NCI-H748 treated with DMSO at 0.1 percent for 48 hours (cell line): ENCODE measurements around the gene CNST.
"Not testable (repeated sequence)": the region's sequence is repeated elsewhere in the genome, so short reads cannot be mapped to it uniquely, and the experiment has no call there.

Experiments used
- DNase-seq: peaks from one replicate; lab custom pipeline; 2025; lab: John Stamatoyannopoulos, UW

CNST gene

DNA sequence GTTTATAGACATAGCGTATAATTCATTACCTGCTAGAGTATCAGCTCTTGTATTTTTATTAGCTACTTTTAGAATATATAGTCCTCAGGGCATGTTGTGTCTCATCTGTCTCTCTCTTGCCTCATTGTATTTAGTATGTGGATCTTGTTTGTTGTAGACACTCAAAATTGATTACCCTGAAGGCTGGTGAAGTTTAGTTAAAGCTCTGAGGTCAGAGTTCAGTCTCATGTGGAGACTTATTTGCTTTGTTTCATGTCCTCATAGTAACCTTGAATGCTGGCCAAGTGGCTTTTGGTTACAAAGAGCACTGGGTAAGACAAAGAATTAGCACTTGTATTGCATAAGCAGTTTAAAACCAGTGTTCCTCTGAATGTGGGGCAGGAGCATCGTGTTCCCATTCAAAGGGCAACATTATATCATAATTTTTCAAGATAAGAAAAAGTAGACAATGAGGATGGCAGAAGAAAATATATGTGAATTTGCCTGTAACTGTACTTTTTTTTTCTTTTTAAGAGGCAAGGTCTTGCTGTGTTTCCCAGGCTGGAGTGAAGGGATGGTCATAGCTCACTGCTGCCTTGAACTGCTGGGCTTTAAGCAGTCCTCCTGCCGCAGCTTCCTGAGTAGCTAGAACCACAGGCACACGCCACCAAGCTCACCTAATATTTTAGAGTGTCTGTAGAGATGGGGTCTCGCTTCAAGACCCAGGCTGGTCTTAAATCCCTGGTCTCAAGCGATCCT lies 17.4 kb downstream of the CNST start:
- DNase-seq = peak; percentile 43

DNA sequence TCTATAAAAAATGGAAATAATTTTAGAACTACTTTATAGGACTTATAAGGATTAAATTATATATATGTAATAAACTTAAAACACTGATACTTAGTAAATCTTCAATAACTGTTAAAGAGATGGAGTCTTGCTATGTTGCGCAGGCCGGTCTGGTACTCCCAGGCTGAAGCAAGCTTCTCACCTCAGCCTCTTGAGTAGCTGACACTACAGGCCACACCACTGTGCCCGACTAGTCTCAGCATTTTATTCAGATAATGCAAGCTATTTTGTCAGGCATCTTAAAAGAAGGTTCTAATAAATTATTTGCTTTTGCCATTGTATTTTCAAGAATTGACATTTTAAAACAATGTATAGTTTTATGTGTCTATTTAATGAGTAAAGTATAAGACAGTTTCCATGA lies 20.8 kb downstream of the CNST start:
- DNase-seq = no peak

DNA sequence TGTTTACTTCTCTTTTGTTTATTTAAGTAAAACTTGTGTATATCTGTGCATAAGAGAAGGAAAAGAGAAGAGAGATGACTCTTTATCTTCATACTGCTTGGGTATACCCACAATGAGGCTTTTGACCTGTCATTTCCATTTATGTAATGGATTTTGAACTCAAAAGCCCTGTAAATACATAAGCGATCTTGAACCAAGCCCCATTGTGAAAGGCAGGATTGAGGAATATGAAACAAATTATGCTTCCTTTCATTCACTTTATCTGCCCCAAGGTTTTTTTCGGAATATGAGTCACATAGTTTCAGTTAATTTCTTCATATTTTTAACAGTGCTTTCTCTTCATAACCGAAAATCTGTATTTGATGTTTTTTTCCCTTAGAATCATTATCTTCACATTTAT lies 21.4 kb downstream of the CNST start:
- DNase-seq = no peak

DNA sequence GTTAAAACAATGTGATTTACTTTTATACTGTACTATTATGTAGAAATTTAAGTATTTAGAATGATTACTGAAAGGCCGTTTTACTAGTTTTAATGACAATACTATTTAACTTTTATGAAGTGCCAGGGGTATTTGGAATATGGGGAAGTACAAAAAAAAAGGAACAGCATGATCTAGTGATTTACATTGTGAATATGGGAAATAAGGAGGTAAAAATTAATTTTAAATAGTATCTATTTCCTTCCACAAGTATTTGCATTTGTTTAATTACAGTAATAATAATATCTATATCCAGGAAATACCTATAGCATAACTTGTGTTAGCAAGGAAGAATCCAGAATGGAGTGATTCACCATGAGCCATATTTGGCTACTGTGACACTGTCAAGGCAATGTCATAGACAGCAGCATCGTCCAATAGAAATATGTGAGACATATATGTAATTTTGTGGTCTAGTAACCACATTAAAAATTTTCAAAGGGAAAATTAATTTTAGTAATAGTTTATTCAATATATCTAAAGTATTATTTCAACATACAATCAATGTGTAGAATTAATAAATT lies 22.0 kb downstream of the CNST start:
- DNase-seq = no peak

DNA sequence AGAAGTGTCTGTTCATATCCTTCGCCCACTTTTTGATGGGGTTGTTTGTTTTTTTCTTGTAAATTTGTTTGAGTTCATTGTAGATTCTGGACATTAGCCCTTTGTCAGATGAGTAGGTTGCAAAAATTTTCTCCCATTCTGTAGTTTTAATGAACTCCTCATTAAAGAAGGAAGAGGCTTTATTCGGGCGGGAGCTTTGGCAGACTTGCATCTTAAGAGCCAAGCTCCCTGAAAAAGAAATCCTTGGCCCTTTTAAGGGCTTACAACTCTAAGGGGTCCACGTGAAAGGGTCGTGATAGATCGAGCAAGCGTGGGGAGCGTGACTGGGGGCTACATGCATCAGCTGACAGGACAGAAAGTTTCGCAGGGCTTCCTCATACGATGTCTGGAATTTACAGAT lies 23.7 kb downstream of the CNST start:
- DNase-seq = not testable (repeated sequence)

DNA sequence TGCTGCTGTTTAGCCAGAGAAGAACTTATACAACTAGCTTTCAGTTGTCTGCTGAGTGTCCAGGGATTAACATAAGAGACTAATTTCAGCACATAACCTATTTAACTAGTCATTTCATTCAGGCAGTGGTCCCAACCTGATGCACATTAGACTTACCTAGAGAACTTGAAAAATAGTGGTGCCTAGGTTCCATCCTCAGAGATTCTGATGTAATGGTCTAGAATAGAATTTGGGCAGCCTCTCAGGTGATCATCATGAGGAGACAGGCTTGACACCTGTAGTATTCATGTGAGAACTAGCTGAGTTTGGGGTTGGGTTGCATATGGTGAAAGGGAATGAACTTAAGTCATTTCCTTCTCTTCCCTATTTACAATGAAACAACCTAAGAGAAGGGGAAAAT lies 24.8 kb downstream of the CNST start:
- DNase-seq = no peak

DNA sequence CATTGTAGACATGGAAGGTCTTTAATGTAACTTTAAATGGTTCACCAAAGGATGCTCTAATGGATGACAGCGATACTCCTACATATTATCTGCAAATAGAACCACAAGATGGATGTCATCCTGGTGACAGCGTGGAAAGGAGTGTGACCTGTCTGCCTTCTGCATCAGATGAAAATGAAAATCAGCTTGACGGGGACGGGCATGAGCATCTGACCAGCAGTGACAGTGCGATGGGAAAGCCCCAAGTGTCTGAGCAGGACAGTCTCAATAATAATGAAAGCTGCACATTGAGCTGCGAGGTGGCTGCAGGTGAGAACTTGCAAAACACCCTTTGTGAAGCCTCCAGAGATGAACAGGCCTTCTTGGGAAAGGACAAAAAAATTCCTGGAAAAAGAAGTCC lies 25.2 kb downstream of the CNST start:
- no peak for DNase-seq

DNA sequence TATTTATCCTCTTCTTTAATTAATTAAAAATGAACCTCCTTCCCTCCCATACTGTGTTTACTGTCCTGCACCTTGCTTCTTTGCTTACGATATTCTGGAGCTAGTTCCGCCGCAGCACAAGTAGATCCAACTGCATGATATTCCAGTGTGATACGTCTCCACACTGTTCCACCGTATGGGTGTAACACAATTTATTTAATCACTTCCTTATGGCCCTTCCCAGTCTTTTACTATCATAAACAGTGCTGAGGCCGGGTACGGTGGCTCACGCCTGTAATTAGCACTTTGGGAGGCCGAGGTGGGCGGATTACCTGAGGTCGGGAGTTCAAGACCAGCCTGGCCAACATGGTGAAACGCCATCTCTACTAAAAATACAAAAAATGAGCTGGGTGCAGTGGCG lies 25.7 kb downstream of the CNST start:
- no peak for DNase-seq

DNA sequence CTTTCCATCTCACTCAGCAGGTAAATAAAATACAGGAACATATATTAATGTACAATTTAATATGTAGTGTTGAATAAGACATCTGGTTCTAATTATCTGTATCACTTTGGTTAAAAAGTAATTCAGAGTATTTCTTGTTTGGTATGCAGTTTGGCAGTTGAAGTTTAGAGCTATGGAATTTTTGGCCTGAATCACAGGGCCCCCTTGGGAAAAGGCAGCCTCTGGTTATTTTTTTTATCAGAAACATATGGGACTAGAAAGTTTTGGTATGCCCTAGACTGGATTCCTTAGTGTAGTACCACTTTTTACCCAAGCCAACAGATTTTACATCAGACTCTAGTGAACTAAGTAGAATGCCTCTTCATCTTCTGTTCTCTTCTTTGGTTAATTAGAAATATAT lies 26.4 kb downstream of the CNST start:
- DNase-seq = no peak

DNA sequence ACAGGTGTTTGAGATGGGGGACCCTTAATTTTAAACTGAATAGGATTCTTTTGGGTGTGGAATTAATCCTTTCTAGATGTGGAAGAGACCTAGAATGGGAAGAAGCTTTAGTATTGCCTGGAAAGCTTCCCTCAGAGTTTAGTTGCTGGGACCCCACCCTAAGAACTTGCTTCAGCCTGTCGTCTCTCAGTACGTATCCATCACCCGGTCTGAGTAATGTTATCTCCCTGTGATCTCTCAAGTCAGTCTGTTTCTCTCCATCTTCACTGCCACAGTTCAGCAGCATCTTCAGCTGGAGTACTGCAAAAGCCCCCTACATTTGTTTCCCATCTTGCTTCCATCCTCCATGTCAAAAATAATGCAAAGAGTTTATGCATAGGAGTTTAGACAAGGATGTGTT lies 28.9 kb downstream of the CNST start:
- DNase-seq = no peak

DNA sequence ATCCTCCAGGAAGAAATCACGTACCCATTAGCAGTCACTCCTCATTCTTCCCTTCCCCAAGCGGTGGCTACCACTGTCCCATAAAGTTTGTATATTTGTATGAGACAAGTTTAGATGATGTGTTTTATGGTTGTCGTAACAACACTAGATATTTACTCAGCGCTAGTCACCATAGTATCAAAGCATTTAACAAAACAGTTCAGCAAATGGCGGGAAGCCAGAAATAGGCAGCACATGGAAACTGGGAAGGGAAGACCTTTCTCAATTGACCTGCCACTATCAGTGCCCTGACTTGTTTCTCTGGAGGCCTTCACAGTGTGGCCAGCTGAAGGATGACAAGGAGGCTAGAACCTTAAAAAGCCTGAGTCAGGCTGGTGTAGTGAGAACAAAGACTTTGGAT lies 31.1 kb downstream of the CNST start:
- DNase-seq = no peak

DNA sequence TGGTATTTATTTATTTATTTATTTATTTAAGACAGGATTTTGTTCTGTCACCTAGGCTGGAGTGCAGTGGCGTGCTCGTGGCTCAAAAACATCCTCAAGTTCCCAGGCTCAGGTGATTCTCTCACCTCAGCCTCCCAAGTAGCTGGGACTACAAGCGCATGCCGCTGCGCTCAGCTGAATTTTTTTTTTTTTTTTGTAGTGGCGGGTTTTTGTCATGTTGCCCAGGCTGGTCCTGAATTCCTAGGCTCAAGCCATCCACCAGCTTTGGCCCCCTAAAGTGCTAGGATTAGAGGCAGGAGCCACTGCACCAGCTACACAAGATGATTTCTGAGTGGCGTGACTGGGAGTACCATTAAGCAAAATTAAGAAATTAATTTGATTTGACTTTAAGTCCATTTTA lies 31.7 kb downstream of the CNST start:
- no peak for DNase-seq

DNA sequence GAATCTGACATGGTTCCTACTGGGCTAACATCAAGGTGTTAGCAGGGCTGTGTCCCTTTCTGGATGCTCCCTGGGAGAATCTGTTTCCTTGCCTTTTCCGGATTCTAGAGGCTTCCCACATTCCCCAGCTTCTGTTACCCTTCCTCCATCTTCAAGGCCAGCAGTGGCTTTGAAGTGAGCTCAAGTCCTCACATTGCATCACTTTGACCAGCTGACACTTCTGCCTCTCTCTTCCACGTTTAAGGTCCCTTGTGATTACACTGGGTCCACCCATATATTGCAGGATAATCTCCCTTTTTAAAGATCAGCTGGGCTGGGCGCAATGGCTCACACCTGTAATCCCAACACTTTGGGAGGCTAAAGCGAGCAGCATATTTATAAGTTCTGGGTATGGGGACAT lies 33.1 kb downstream of the CNST start:
- DNase-seq = no peak

DNA sequence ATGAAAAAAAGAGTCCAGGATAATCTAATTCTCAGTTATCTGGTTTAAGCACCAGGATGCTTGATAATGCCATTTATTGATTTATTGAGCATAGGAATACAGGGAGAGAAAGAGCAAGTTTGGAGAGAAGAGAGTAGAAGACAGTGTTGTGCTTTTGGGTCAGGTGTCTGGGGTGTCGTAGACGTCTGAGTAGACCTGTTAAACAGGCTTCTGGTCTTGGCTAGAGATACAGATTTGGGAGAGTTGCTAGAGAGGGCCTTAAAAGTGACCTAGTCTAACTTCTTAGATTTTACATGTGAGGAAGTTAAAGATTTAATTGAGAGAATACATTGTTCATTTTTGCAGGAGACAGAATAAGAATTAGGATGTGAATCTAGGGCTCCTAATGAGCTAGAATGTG lies 34.3 kb downstream of the CNST start:
- DNase-seq = no peak

DNA sequence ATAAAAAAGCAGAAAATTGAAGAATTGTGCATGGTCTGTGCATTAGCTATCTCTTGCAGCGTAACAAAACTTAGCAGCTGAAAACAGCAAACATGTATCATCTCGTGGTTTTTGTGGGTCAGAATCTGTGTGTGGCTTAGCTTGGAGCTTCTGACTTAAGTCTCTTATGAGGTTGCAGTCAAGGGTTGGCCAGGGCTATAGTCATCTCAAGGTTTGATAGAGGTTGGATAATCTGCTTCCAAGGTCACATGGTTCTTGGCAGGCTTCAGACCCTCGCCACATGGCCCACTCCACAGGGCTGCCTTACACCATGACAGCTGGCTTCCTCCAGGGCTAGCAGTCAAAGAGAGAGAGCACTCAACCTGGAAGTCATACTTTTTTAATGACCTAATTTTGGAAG lies 35.9 kb downstream of the CNST start:
- DNase-seq = no peak

DNA sequence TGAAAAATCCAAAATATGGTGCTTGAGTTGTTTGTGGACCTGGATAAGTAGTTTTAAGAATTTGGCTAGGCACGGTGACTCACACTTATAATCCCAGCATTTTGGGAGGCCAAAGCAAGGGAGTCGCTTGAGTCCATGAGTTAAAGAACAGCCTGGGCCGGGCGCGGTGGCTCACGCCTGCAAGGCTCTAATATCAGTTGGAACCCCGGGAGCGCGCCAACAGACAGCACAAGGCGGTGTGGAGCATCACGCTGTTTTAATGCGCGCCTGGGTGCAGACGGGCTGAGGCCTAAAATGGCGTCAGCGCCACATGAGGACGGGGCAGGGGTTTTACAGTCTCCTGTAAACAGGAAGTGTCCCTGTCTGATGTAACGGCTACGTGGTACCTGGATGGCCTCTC lies 39.0 kb downstream of the CNST start:
- not testable (repeated sequence) for DNase-seq

DNA sequence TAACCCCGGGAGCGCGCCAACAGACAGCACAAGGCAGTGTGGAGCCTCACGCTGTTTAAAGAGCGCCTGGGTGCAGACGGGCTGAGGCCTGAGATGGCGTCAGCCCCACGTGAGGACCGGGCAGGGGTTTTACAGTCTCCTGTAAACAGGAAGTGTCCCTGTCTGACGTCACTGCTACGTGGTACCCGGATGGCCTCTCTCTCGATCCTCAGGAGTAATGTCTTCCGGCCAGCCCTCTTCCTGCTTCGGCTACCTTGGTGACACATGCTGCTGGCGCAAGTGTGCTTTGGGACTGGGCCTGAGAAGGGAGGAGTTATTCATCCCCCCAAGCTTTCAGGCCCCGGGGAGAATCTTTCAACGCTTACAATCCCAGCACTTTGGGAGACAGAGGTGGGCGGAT lies 41.2 kb downstream of the CNST start:
- DNase-seq = no peak

DNA sequence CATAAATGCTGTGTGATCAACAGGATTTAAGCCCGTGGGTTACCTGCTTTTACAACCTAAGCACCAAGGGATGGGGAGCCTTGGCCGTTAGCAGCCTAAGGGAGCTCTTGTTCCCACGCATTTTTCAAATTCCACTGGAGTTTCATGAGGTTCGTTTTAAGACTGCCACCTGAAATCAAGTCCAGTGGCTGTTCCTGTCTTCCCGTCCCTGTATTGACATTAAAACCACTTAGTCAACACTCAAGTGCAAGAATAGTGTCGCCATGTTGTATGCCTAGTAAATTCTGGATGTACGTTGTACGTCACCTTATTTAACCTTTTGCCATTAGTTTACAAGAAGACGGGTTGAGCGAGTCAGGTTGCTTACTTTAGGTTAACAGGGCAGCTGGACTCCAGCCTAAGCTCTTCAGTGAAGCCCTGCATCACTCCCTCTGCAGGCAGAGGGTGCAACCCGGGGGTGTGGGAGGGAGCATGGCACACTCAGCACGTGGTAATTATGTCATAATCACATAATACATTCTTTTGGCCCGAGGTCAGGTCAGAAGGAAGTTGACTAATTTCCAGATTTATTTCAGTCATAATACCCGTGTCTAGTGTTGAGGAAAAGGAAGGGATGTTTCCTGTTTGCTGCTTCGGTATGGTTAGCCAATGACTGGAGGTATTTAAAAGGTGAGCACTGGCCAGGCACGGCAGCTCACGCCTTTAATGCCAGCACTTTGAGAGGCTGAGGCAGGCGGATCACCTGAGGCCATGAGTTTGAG lies 42.5 kb downstream of the CNST start:
- DNase-seq = peak; percentile 38

DNA sequence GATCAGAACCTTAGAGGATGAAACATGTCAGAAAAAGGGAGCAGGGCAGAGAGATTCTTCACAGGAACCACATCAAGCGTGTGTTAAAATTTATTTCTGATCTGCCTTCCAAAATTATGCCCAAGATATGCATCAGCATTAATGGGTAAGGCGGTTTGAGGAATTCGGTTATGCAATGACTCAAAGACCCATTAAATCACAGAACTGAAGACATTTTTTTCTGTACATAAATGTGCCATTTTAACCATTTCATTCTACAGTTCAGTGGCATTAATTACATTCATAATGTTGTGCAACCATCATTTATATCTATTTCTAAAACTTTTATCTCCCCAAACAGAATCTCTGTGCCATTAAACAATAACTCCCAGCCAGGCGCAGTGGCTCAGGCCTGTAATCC lies 43.4 kb downstream of the CNST start:
- no peak for DNase-seq

DNA sequence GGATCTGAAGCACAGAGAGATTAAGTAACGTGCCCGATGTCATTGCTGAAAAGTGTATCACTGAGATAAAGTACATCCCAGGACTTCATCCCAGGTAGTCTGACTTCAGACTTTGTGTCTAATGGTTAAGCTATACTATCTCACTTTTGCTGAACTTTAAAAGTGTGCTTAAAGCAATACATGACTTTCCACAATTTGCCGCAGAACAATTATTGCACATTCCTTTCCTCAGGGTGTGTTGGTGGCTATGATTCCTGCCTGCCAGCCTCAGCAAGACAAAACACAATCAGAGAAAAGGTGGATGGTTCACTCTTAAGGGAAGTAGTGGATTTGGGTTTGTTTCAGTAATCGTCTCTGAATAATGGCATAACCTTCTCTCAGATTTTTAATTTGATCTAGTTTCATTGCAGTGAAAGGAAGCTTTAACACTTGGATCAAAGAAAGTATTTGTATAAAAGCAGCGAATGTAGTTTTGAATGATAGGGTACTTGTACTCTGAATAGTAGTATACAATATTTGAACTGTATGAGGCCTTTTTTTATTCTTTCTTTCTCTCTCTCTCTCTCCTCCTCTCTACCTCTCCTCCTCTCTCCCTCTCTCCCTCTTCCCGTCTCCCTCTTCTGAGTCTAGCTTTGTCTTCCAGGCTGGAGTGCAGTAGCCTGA lies 47.0 kb downstream of the CNST start:
- no peak for DNase-seq

DNA sequence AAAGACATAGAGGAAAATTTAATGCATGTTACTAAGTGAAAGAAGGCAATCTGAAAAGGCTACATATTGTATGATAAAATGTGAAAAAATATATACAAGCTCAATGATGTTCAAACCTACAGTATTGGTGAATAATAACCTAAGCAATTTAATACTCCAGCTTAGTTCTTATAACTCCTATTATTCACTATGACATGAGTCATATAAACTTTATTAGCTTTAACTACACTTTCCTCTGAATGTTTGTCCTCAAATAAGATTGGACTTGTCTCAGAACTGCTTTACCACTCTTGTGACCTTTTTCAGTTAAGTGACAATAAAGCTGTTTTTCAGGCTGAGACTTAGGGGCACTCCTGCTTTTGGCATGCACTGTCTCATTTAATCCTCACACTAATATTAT lies 50.9 kb downstream of the CNST start:
- no peak for DNase-seq

DNA sequence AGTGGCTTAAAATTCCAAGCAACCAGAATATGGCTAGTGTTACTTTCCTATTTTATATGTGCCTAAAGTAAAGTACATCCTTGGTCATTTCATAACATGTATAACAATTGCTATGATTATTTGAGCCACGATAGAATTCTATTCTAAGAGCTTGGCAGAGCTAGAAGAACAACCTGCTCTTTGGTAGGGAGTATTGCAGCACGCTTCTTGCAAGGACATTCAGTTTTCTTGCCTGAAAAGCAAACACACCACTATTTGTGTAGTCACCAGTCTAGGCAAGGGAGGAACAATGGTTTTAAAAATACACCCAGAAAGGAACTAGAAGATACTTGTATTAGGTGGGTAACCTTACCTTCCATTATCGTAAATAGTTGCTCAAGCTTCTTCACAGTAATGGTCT lies 51.5 kb downstream of the CNST start:
- no peak for DNase-seq

DNA sequence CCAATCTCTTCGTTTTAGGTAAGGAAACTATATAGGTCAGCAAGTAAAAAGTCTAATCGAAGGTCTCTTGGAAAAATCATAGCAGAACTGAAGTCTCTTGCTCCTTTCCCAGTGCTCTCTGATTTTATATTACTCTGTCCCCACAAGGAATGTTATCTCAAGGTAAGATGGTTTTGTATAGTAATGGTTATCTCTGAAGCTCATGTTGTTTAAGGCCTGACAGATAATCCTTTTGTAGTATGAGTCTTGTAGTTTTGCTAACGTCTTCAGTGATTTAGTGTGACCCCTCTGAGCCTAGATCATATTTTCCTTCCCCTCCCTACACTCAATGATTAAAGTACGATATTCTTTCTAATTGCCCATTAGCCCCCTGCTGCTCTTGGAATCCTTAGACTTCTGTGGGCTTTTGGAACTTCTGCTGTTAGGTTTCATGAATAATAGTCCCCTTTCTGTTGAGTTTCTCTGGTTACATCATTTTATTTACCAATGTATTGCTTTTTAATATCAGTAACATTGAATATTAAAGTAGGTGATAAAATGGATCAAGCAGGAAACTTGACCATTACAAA lies 52.1 kb downstream of the CNST start:
- no peak for DNase-seq
